Neural cell (in vitro differentiated cells): ENCODE results near the gene MFAP2. TPM values are rescaled to one million over a fixed set of nuclear protein-coding genes. Genes with fewer than 3 reads are reported as not detected.

Experiments
- H2AFZ ChIP-seq: fragments of 200-600, 300-800 bp; sonication (generic), shearing (Covaris generic); 2 replicates; pipeline ENCODE4 v1.6.0; 2014; ENCODE audit warnings: low read depth, mild to moderate bottlenecking, antibody characterized with exemption, low read length, moderate library complexity
- H3F3A ChIP-seq: fragments of 200-600 bp; shearing (Covaris generic); 2 replicates; pipeline ENCODE4 v1.6.1; 2016; ENCODE audit warnings: mild to moderate bottlenecking, moderate library complexity, mixed read lengths, antibody characterized with exemption, low read length; ENCODE audit not compliant: insufficient read depth, poor library complexity, severe bottlenecking
- H3K27ac ChIP-seq: fragments of 200-600, 300-800 bp; sonication (generic), shearing (Covaris generic); 2 replicates; pipeline ENCODE4 v1.5.1; 2014; ENCODE audit warnings: mild to moderate bottlenecking, low read length, moderate library complexity
- H3K27me3 ChIP-seq: fragments of 300-800, 200-600 bp; sonication (generic), shearing (Covaris generic); 2 replicates; pipeline ENCODE4 v1.6.0; 2014; ENCODE audit warnings: mild to moderate bottlenecking, low read depth, low read length, moderate library complexity; ENCODE audit not compliant: insufficient read depth
- H3K36me3 ChIP-seq: fragments of 300-800, 200-600 bp; sonication (generic), shearing (Covaris generic); 2 replicates; pipeline ENCODE4 v1.5.1; 2014; ENCODE audit warnings: mild to moderate bottlenecking, antibody characterized with exemption, low read length, moderate library complexity; ENCODE audit not compliant: insufficient read depth
- H3K4me2 ChIP-seq: fragments of 300-800, 200-600 bp; sonication (generic), shearing (Covaris generic); 2 replicates; pipeline ENCODE4 v1.6.0; 2014; ENCODE audit warnings: mild to moderate bottlenecking, low read length
- H3K4me3 ChIP-seq: fragments of 300-800, 200-600 bp; sonication (generic), shearing (Covaris generic); 2 replicates; pipeline ENCODE4 v1.5.1; 2014; ENCODE audit warnings: mild to moderate bottlenecking, low read length, moderate library complexity
- H3K79me2 ChIP-seq: fragments of 200-600 bp; shearing (Covaris generic); replicated peaks from 2 replicates; pipeline ENCODE4 v1.6.0; 2014; ENCODE audit warnings: mild to moderate bottlenecking, low read length, moderate library complexity; ENCODE audit not compliant: insufficient read depth
- H3K9ac ChIP-seq: fragments of 300-800, 200-600 bp; sonication (generic), shearing (Covaris generic); 2 replicates; pipeline ENCODE4 v1.6.1; 2016; ENCODE audit warnings: mild to moderate bottlenecking, low read length, mixed read lengths
- H3K9me2 ChIP-seq: fragments of 200-600 bp; shearing (Covaris generic); 2 replicates; pipeline ENCODE4 v1.6.1; 2016; ENCODE audit warnings: mild to moderate bottlenecking, low read length, mixed read lengths; ENCODE audit not compliant: insufficient read depth
- H3K9me3 ChIP-seq: fragments of 200-600, 300-800 bp; sonication (generic), shearing (Covaris generic); 2 replicates; pipeline ENCODE4 v1.6.1; 2016; ENCODE audit warnings: mild to moderate bottlenecking, mixed run types, low read length, moderate library complexity, mixed read lengths
- H4K20me1 ChIP-seq: fragments of 200-600 bp; shearing (Covaris generic); 2 replicates; pipeline ENCODE4 v1.6.1; 2016; ENCODE audit warnings: mild to moderate bottlenecking, mixed run types; ENCODE audit not compliant: insufficient read depth
- EP300 ChIP-seq: fragments of 450-650 bp; conservative IDR thresholded peaks from 2 replicates; pipeline ENCODE4 v1.6.1; 2014; ENCODE audit warnings: antibody characterized with exemption, mild to moderate bottlenecking, moderate library complexity; ENCODE audit not compliant: poor library complexity, severe bottlenecking
- EZH2 ChIP-seq: fragments of 200-600, 300-800 bp; shearing (Covaris generic), sonication (generic); IDR thresholded peaks from 2 replicates; pipeline ENCODE4 v1.6.1; 2014; ENCODE audit warnings: antibody characterized with exemption, low read length, borderline replicate concordance, mild to moderate bottlenecking; ENCODE audit not compliant: insufficient read depth, poor library complexity, severe bottlenecking
- MXI1 ChIP-seq: fragments of 450-650 bp; conservative IDR thresholded peaks from 2 replicates; pipeline ENCODE4 v1.6.1; 2014; ENCODE audit warnings: antibody characterized with exemption, mild to moderate bottlenecking; ENCODE audit not compliant: poor library complexity, severe bottlenecking
- POLR2AphosphoS5 ChIP-seq: IDR thresholded peaks from 2 replicates; pipeline ENCODE4 v1.6.1; 2012
- RAD21 ChIP-seq: fragments of 450-650 bp; conservative IDR thresholded peaks from 2 replicates; pipeline ENCODE4 v1.6.1; 2014; ENCODE audit warnings: antibody characterized with exemption, mild to moderate bottlenecking, moderate library complexity
- SMC3 ChIP-seq: fragments of 450-650 bp; conservative IDR thresholded peaks from 2 replicates; pipeline ENCODE4 v1.6.1; 2014; ENCODE audit warnings: antibody characterized with exemption, mild to moderate bottlenecking, moderate library complexity; ENCODE audit not compliant: poor library complexity
- polyA plus RNA-seq: library from polyadenylated mRNA; depleted of rRNA; stranded (reverse); fragments of >200 nt; gene quantifications from 2 replicates; pipeline ENCODE4 v1.2.3, GENCODE V29; 2014
- TF ChIP-seq, protein P1 (sequence below): IDR thresholded peaks from 2 replicates; pipeline ENCODE4 v1.6.1; 2012; ENCODE audit warnings: borderline replicate concordance
- TF ChIP-seq, protein P2 (sequence below): fragments of 450-650 bp; IDR thresholded peaks from 2 replicates; pipeline ENCODE4 v1.5.1; 2014; ENCODE audit warnings: antibody characterized with exemption, mild to moderate bottlenecking, moderate library complexity; ENCODE audit not compliant: poor library complexity, severe bottlenecking

The MFAP2 gene
- polyA plus RNA-seq, 1 donor from 2014 or later, result 68.4 TPM

DNA sequence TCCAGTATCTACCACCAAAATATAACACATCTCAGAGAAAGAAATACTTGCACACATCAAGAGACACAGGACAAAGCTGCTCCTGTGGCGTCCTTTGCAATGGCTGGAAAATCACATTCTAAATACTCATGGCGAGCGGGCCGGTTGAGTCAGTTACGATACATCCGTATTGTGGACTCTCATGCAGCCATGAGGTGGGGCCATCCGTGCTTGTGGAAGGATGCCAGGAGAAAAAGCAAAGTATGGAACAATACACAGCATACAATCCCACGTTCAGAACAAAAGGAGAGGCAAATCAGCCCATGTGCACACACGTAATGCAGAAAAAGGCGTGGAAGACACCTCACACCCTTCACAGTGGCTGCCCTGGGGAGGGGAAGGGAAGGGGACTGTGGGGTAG, 18.2 kb upstream of the MFAP2 start:
- no peaks in the 10 kb centered on the region for H3K9me2 ChIP-seq
- H3K79me2 ChIP-seq, result no peaks in the 10 kb centered on the region
- TF ChIP-seq EP300 (no peak), RAD21 (no peak), MXI1 (no peak)
- TF ChIP-seq, protein P1, sequence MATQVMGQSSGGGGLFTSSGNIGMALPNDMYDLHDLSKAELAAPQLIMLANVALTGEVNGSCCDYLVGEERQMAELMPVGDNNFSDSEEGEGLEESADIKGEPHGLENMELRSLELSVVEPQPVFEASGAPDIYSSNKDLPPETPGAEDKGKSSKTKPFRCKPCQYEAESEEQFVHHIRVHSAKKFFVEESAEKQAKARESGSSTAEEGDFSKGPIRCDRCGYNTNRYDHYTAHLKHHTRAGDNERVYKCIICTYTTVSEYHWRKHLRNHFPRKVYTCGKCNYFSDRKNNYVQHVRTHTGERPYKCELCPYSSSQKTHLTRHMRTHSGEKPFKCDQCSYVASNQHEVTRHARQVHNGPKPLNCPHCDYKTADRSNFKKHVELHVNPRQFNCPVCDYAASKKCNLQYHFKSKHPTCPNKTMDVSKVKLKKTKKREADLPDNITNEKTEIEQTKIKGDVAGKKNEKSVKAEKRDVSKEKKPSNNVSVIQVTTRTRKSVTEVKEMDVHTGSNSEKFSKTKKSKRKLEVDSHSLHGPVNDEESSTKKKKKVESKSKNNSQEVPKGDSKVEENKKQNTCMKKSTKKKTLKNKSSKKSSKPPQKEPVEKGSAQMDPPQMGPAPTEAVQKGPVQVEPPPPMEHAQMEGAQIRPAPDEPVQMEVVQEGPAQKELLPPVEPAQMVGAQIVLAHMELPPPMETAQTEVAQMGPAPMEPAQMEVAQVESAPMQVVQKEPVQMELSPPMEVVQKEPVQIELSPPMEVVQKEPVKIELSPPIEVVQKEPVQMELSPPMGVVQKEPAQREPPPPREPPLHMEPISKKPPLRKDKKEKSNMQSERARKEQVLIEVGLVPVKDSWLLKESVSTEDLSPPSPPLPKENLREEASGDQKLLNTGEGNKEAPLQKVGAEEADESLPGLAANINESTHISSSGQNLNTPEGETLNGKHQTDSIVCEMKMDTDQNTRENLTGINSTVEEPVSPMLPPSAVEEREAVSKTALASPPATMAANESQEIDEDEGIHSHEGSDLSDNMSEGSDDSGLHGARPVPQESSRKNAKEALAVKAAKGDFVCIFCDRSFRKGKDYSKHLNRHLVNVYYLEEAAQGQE, result no peak
- TF ChIP-seq, protein P2, sequence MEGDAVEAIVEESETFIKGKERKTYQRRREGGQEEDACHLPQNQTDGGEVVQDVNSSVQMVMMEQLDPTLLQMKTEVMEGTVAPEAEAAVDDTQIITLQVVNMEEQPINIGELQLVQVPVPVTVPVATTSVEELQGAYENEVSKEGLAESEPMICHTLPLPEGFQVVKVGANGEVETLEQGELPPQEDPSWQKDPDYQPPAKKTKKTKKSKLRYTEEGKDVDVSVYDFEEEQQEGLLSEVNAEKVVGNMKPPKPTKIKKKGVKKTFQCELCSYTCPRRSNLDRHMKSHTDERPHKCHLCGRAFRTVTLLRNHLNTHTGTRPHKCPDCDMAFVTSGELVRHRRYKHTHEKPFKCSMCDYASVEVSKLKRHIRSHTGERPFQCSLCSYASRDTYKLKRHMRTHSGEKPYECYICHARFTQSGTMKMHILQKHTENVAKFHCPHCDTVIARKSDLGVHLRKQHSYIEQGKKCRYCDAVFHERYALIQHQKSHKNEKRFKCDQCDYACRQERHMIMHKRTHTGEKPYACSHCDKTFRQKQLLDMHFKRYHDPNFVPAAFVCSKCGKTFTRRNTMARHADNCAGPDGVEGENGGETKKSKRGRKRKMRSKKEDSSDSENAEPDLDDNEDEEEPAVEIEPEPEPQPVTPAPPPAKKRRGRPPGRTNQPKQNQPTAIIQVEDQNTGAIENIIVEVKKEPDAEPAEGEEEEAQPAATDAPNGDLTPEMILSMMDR, result no peak
- no peaks in the 10 kb centered on the region for H3K27me3 ChIP-seq
- H3K4me2 ChIP-seq, result no peak overlapping the region
- no peaks in the 10 kb centered on the region for H3K36me3 ChIP-seq
- H3F3A ChIP-seq, result no peaks in the 10 kb centered on the region
- H2AFZ ChIP-seq, result no peak overlapping the region
- H3K27ac ChIP-seq, result no peak overlapping the region
- H3K9me3 ChIP-seq, result no peaks in the 10 kb centered on the region
- H4K20me1 ChIP-seq, result no peaks in the 10 kb centered on the region
- H3K9ac ChIP-seq, result no peak overlapping the region
- no peak overlapping the region for H3K4me3 ChIP-seq

DNA sequence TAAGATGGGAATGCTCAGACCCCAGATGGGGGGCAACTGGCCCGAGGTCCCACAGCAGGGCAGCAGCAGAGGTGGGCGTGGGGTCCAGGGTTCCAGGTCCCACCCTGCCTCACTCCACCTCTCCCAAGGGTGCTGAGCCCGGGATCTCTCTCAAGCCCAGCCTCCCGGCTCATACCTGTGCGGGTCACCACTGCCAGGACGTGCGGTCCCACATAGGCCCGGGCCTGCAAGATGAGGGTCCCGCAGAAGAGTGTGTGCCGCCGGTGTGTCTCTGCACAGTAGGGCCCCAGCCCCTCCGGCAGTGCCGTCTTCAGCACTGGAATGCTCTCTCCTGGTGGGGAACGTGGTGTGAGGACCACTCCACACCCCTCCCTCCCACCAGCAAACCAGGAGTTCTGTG, 16.4 kb upstream of the MFAP2 start:
- Histone ChIP-seq H3K79me2 (no peaks in the 10 kb centered on the region), H2AFZ (no peak overlapping the region), H3F3A (no peaks in the 10 kb centered on the region), H3K9me3 (no peaks in the 10 kb centered on the region), H3K36me3 (no peaks in the 10 kb centered on the region), H3K9me2 (no peaks in the 10 kb centered on the region), H3K27me3 (no peaks in the 10 kb centered on the region), H3K4me2 (no peak overlapping the region), H3K4me3 (no peak overlapping the region), H3K27ac (no peak overlapping the region), H3K9ac (no peak overlapping the region), H4K20me1 (no peaks in the 10 kb centered on the region)
- TF ChIP-seq EZH2 (no peak), RAD21 (no peak), MXI1 (no peak), POLR2AphosphoS5 (no peak), SMC3 (no peak), EP300 (no peak)
- TF ChIP-seq, protein P2, result no peak
